ENCODE data around the gene IL10RB. TPM values are rescaled to one million over a fixed set of nuclear protein-coding genes. Genes with fewer than 3 reads are reported as not detected.

The IL10RB gene
- total RNA-seq, 1 donor from 2014 or later, result 19.2 TPM

DNA sequence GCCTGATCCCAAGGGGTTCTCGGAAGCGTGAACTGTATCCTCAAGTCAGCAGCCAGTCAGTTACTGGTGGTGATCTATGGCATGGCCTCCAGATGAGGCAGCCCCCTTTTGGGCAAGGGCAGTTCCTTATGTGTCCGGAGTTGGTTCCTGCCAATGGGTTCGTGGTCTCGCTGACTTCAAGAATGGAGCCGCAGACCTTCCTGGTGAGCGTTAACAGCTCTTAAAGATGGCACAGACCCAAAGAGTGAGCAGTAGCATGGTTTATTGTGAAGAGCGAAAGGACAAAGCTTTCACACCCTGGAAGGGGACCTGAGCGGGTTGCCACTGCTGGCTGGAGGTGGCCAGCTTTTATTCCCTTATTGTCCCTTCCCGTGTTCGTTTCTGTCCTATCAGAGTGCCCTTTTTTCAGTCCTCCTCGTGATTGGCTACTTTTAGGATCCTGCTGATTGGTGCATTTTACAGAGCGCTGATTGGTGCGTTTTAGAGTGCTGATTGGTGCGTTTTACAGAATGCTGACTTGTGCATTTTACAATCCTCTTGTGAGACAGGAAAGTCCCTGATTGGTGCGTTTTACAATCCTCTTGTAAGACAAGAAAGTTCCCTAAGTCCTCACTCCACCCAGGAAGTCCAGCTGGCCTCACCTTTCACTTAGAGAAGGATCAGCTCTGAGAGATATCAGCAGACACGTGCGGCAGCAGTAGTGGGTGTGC is 8.9 kb upstream of the IL10RB start:
- Mint-ChIP-seq H3K4me1 (no peaks in the 10 kb centered on the region), H3K36me3 (peaks cover 46% of the 10 kb centered on the region), H3K9me3 (peaks cover 8% of the 10 kb centered on the region), H3K4me3 (no peak overlapping the region), H3K27me3 (ENCODE audit: low read depth) (no peaks in the 10 kb centered on the region), H3K27ac (no peak overlapping the region)
- no peak for DNase-seq (ENCODE audit: low spot score in 2 of 2, unreplicated experiment in 2 of 2)
- no peak for TF ChIP-seq CTCF (IDR thresholded peaks at IDR 0.05; ENCODE audit: unreplicated experiment)

GRCh38 chr21:33258475-33258874 is 7.7 kb upstream of the IL10RB start:
- no peak for DNase-seq (ENCODE audit: low spot score in 2 of 2, unreplicated experiment in 2 of 2)
- no peak overlapping the region for H3K27ac Mint-ChIP-seq

GRCh38 chr21:33259428-33259827 is 6.7 kb upstream of the IL10RB start:
- Mint-ChIP-seq H3K36me3 (peaks cover 42% of the 10 kb centered on the region), H3K9me3 (peaks cover 8% of the 10 kb centered on the region), H3K27ac (no peak overlapping the region), H3K4me3 (no peak overlapping the region), H3K27me3 (ENCODE audit: low read depth) (no peaks in the 10 kb centered on the region), H3K4me1 (no peaks in the 10 kb centered on the region)
- DNase-seq (ENCODE audit: low spot score in 2 of 2, unreplicated experiment in 2 of 2), result no peak
- TF ChIP-seq CTCF (IDR thresholded peaks at IDR 0.05; ENCODE audit: unreplicated experiment), result no peak

More at GRCh38 chr21:33258475-33258874, 7.7 kb upstream of the IL10RB start:
- Mint-ChIP-seq H3K27me3 (ENCODE audit: low read depth) (no peaks in the 10 kb centered on the region), H3K36me3 (peaks cover 39% of the 10 kb centered on the region), H3K4me1 (no peaks in the 10 kb centered on the region), H3K4me3 (no peak overlapping the region), H3K9me3 (peaks cover 8% of the 10 kb centered on the region)
- no peak for TF ChIP-seq CTCF (IDR thresholded peaks at IDR 0.05; ENCODE audit: unreplicated experiment)

DNA sequence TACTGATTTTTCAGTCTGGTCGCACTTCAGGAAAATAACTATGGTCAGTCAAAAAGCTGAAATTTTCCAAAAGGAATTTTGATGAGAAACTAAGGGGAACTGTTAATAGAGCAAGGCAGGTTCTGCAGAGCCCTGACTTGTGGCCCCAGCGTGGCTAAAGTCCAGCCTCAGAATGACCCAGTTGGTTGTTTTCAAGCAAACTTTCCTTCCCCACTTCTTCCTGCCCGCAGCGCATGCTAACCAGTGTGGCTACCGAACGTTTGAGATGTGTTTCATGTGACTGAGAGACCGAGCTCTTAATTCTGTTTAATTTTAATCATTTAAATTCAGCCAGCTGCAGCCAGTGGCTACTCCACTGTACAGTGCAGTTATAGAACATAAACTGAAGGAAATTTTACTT is 6.2 kb upstream of the IL10RB start:
- Mint-ChIP-seq H3K4me3 (no peak overlapping the region), H3K27me3 (ENCODE audit: low read depth) (no peaks in the 10 kb centered on the region), H3K4me1 (no peaks in the 10 kb centered on the region), H3K36me3 (peaks cover 38% of the 10 kb centered on the region), H3K27ac (no peak overlapping the region), H3K9me3 (peaks cover 8% of the 10 kb centered on the region)
- DNase-seq (ENCODE audit: low spot score in 2 of 2, unreplicated experiment in 2 of 2), result no peak
- no peak for TF ChIP-seq CTCF (IDR thresholded peaks at IDR 0.05; ENCODE audit: unreplicated experiment)

GRCh38 chr21:33261635-33262034 is 4.5 kb upstream of the IL10RB start:
- H3K4me3 Mint-ChIP-seq, result no peak overlapping the region
- H3K9me3 Mint-ChIP-seq, result peaks cover 7% of the 10 kb centered on the region
- no peak for TF ChIP-seq CTCF (IDR thresholded peaks at IDR 0.05; ENCODE audit: unreplicated experiment)
- DNase-seq (ENCODE audit: low spot score in 2 of 2, unreplicated experiment in 2 of 2), result no peak
- peaks cover 9% of the 10 kb centered on the region for H3K4me1 Mint-ChIP-seq
- H3K36me3 Mint-ChIP-seq, result peaks cover 30% of the 10 kb centered on the region
- H3K27me3 Mint-ChIP-seq (ENCODE audit: low read depth), result no peaks in the 10 kb centered on the region
- H3K27ac Mint-ChIP-seq, result no peak overlapping the region

Data from mesothelial cell of epicardium (in vitro differentiated cells).